Smooth muscle cell (in vitro differentiated cells): ENCODE data around the gene HAPLN2. TPM values are rescaled to one million over a fixed set of nuclear protein-coding genes. Genes with fewer than 3 reads are reported as not detected.

Experiments used
- DNase-seq: peaks from one replicate; lab custom pipeline; 2025; ENCODE audit not compliant: unreplicated experiment; lab: John Stamatoyannopoulos, UW
- H2AFZ ChIP-seq: fragments of 200-600 bp; sonication (generic); 2 replicates; pipeline ENCODE4 v1.6.0; 2016; ENCODE audit warnings: antibody characterized with exemption, low read depth, mild to moderate bottlenecking
- H3F3A ChIP-seq: fragments of 200-600 bp; sonication (generic); 2 replicates; pipeline ENCODE4 v1.6.0; 2017; ENCODE audit warnings: antibody characterized with exemption, low read depth
- H3K27ac ChIP-seq: fragments of 200-600 bp; sonication (generic); 2 replicates; pipeline ENCODE4 v1.5.1; 2016; ENCODE audit warnings: low read depth, mild to moderate bottlenecking
- H3K27me3 ChIP-seq: fragments of 200-600 bp; sonication (generic); 2 replicates; pipeline ENCODE4 v1.6.1; 2016; ENCODE audit warnings: low read depth, mild to moderate bottlenecking
- H3K36me3 ChIP-seq: fragments of 200-600 bp; sonication (generic); 2 replicates; pipeline ENCODE4 v1.5.1; 2016; ENCODE audit warnings: low read depth
- H3K4me1 ChIP-seq: fragments of 200-600 bp; sonication (generic); 2 replicates; pipeline ENCODE4 v1.5.1; 2016; ENCODE audit warnings: low read depth
- H3K4me2 ChIP-seq: fragments of 200-600 bp; sonication (generic); 2 replicates; pipeline ENCODE4 v1.6.0; 2016; ENCODE audit warnings: mild to moderate bottlenecking
- H3K4me3 ChIP-seq: fragments of 200-600 bp; sonication (generic); 2 replicates; pipeline ENCODE4 v1.5.1; 2016; ENCODE audit warnings: mild to moderate bottlenecking
- H3K79me2 ChIP-seq: fragments of 200-600 bp; sonication (generic); 2 replicates; pipeline ENCODE4 v1.6.0; 2016; ENCODE audit warnings: low read depth, mild to moderate bottlenecking
- H3K9ac ChIP-seq: fragments of 200-600 bp; sonication (generic); 2 replicates; pipeline ENCODE4 v1.6.0; 2016; ENCODE audit warnings: low read depth
- H3K9me3 ChIP-seq: fragments of 200-600 bp; sonication (generic); replicated peaks from 2 replicates; pipeline ENCODE4 v1.5.1; 2016; ENCODE audit warnings: low read depth
- H4K20me1 ChIP-seq: fragments of 200-600 bp; sonication (generic); 2 replicates; pipeline ENCODE4 v1.6.0; 2016; ENCODE audit warnings: low read depth
- WGBS: methylation state at CpG from one replicate; pipeline ENCODE4 v1.1.7; 2016; ENCODE audit warnings: low lambda C conversion rate; 5-methylcytosine and 5-hydroxymethylcytosine counted together
- polyA plus RNA-seq: library from polyadenylated mRNA; unstranded; fragments of >200 nt; fragmentation: Nextera tagmentation; extraction: Ambion mirVana; gene quantifications from 2 replicates; pipeline ENCODE4 v1.2.1, GENCODE V29; 2016
- total RNA-seq: library from RNA; depleted of rRNA; stranded (reverse); fragments of >200 nt; gene quantifications from 2 replicates; pipeline ENCODE4 v1.2.3, GENCODE V29; 2014
- TF ChIP-seq, protein P1 (sequence below): fragments of 200-600 bp; sonication (generic); IDR thresholded peaks from 2 replicates; pipeline ENCODE4 v1.5.1; 2017; ENCODE audit warnings: borderline replicate concordance, mild to moderate bottlenecking, antibody characterized with exemption; ENCODE audit not compliant: insufficient read depth, poor library complexity, severe bottlenecking

Gene HAPLN2
- total and polyA plus RNA-seq, 2 experiments from 2014 or later = 1.00 TPM; not detected in 1

DNA sequence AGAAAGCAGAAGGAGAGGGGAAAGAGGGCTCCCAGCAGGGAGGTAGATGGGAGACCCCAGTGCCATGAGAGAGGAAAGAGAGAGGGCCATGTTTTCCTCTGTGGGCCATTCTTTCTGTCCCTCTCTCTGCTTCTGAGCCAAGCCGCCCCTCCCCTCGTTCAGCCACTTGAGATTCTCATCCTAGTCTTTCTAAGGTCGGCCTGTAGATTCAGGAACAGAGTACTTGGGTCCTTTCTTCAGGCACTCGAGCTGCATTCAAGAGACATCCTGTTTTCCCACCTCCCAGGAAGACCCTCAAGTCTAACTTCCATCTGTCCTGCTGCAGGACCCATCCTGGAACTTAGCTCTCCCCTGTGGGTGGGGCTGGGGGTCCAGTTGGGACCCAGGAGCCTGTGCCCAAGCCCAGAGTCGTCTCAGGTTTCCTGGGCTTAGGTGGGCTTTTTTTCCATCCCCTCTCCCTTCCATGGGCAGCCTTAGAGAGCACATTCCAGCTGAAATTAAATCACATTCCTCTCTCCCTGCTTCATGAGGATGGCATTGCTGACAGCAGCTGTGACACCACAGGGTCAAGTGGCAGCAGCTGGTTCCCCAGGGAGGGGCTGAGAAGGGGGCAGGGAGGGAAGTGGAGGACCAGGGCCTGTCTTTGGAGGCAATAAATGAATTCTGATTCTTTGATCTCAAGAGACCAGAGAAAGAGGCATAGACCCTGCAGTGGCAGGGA, 45.0 kb downstream of the HAPLN2 start:
- no peaks in the 10 kb centered on the region for H3K79me2 ChIP-seq
- H4K20me1 ChIP-seq = no peaks in the 10 kb centered on the region
- no peaks in the 10 kb centered on the region for H3K36me3 ChIP-seq
- WGBS = 36% methylated on average over 5 of the region's 5 CpGs
- H3K4me1 ChIP-seq = peaks cover 72% of the 10 kb centered on the region
- H3K9me3 ChIP-seq = no peaks in the 10 kb centered on the region
- H3K4me2 ChIP-seq = peak overlapping the region; percentile 68
- DNase-seq = no peak
- no peak overlapping the region for H2AFZ ChIP-seq
- TF ChIP-seq, protein P1, sequence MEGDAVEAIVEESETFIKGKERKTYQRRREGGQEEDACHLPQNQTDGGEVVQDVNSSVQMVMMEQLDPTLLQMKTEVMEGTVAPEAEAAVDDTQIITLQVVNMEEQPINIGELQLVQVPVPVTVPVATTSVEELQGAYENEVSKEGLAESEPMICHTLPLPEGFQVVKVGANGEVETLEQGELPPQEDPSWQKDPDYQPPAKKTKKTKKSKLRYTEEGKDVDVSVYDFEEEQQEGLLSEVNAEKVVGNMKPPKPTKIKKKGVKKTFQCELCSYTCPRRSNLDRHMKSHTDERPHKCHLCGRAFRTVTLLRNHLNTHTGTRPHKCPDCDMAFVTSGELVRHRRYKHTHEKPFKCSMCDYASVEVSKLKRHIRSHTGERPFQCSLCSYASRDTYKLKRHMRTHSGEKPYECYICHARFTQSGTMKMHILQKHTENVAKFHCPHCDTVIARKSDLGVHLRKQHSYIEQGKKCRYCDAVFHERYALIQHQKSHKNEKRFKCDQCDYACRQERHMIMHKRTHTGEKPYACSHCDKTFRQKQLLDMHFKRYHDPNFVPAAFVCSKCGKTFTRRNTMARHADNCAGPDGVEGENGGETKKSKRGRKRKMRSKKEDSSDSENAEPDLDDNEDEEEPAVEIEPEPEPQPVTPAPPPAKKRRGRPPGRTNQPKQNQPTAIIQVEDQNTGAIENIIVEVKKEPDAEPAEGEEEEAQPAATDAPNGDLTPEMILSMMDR = no peak
- peaks cover 32% of the 10 kb centered on the region for H3F3A ChIP-seq
- peak overlapping the region; percentile 60 for H3K9ac ChIP-seq
- no peaks in the 10 kb centered on the region for H3K27me3 ChIP-seq
- no peak overlapping the region for H3K4me3 ChIP-seq
- peak overlapping the region; percentile 93 for H3K27ac ChIP-seq

DNA sequence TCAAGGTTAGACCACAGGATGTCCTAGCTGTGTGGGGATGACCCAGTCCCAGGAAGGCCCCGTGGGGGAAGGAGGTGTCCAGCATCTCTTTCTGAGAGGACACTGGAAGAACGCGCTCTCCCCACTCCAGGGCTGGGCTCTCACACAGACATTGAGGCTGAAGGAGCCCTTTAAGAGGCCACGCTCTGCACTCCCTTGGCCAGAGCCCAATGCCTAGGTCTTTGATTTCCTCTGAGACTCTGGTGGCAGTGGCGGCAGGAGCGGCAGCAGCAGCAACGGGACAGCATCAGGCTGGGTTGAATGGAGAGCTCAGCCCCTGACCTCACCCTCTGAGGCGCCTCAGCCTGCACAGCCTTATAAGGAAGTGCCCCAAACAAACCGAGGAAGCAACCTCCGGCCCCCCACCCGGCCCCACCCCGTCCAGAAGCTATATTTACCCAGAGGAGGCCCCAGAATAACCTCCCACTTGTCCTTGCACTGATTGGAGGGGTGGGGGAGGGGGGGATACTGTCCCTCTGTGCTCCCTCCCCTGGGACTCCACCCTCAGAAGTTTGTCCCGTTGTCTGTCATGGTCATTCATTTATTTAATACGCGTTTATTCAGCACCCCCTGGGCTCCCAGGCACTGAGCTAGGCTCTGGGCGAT, 45.7 kb downstream of the HAPLN2 start:
- Histone ChIP-seq H3K27ac (peak overlapping the region; percentile 93), H3K9me3 (no peaks in the 10 kb centered on the region), H3K79me2 (no peaks in the 10 kb centered on the region), H3K9ac (no peak overlapping the region), H3K4me1 (peaks cover 75% of the 10 kb centered on the region), H3K4me3 (no peak overlapping the region), H2AFZ (no peak overlapping the region), H4K20me1 (no peaks in the 10 kb centered on the region), H3K4me2 (peak overlapping the region; percentile 68), H3K27me3 (no peaks in the 10 kb centered on the region), H3F3A (peaks cover 26% of the 10 kb centered on the region), H3K36me3 (no peaks in the 10 kb centered on the region)
- DNase-seq = no peak
- TF ChIP-seq, protein P1 = no peak
- WGBS = 18% methylated on average over 16 of the region's 16 CpGs

DNA sequence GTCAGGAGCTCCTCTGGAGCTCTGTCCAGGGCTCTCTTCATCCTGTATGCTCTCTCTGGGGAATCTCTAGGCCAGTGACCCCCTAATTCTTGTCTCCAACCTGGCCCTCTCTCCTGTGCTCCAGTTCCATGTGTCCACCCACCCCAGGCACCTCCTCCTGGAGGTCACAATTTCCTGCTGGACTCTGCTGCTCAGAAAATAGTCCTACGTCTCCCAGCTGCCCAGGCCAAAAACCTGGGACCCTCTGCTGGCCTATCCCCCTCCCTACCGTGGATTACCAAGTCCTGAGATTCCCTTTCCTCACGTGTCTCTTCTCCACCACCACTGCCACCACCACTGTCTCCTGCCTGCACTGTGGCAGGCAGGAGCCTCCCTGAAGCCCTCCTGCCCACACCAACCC, 46.3 kb downstream of the HAPLN2 start:
- H3K4me1 ChIP-seq = peaks cover 72% of the 10 kb centered on the region
- H4K20me1 ChIP-seq = no peaks in the 10 kb centered on the region
- H3K9me3 ChIP-seq = no peaks in the 10 kb centered on the region
- 70% methylated on average over 3 of the region's 3 CpGs for WGBS
- no peak for DNase-seq
- H3K4me3 ChIP-seq = no peak overlapping the region
- no peaks in the 10 kb centered on the region for H3K36me3 ChIP-seq
- H3K4me2 ChIP-seq = peak overlapping the region; percentile 68
- no peak overlapping the region for H3K9ac ChIP-seq
- no peaks in the 10 kb centered on the region for H3K79me2 ChIP-seq
- no peaks in the 10 kb centered on the region for H3K27me3 ChIP-seq
- peak overlapping the region; percentile 93 for H3K27ac ChIP-seq
- TF ChIP-seq, protein P1 = no peak
- H3F3A ChIP-seq = peaks cover 25% of the 10 kb centered on the region
- no peak overlapping the region for H2AFZ ChIP-seq
